HG02588 (cell line): ENCODE measurements around the gene RAB11FIP4.
"Not testable (repeated sequence)": the region's sequence is repeated elsewhere in the genome, so short reads cannot be mapped to it uniquely, and the experiment has no call there.

ENCODE experiments used
- ATAC-seq: cut with Tn5 transposase; IDR thresholded peaks from one replicate; pipeline ENCODE4 v1.9.1; 2021; ENCODE audit warnings: mild to moderate bottlenecking, moderate library complexity; ENCODE audit not compliant: unreplicated experiment

The RAB11FIP4 gene

GRCh38 chr17:31431098-31431851 is 39.8 kb downstream of the RAB11FIP4 start:
- no peak for ATAC-seq

- ATAC-seq, result no peak
These were observed 40.6 kb downstream of the RAB11FIP4 start for GRCh38 chr17:31431852-31432658.

- no peak for ATAC-seq
These were observed 41.8 kb downstream of the RAB11FIP4 start for GRCh38 chr17:31433091-31433790.

- no peak for ATAC-seq
These were observed 42.6 kb downstream of the RAB11FIP4 start for GRCh38 chr17:31433811-31434726.

- no peak for ATAC-seq
These were observed 43.2 kb downstream of the RAB11FIP4 start for GRCh38 chr17:31434727-31435050.

GRCh38 chr17:31435581-31435980 is 44.1 kb downstream of the RAB11FIP4 start:
- ATAC-seq, result no peak

GRCh38 chr17:31437720-31438400 is 46.4 kb downstream of the RAB11FIP4 start:
- ATAC-seq, result no peak

GRCh38 chr17:31439716-31440115 is 48.2 kb downstream of the RAB11FIP4 start:
- no peak for ATAC-seq

GRCh38 chr17:31442276-31442675 is 50.8 kb downstream of the RAB11FIP4 start:
- ATAC-seq, result no peak

GRCh38 chr17:31442856-31443255 is 51.4 kb downstream of the RAB11FIP4 start:
- ATAC-seq, result not testable (repeated sequence)

GRCh38 chr17:31443386-31443785 is 51.9 kb downstream of the RAB11FIP4 start:
- no peak for ATAC-seq

GRCh38 chr17:31444026-31444425 is 52.6 kb downstream of the RAB11FIP4 start:
- ATAC-seq, result no peak

- ATAC-seq, result no peak
These were observed 54.9 kb downstream of the RAB11FIP4 start for GRCh38 chr17:31446195-31446967.

- ATAC-seq, result no peak
These were observed 57.1 kb downstream of the RAB11FIP4 start for GRCh38 chr17:31448467-31449077.

- no peak for ATAC-seq
These were observed 57.6 kb downstream of the RAB11FIP4 start for GRCh38 chr17:31449111-31449510.

GRCh38 chr17:31449746-31450145 is 58.3 kb downstream of the RAB11FIP4 start:
- no peak for ATAC-seq

- ATAC-seq, result no peak
These were observed 60.6 kb downstream of the RAB11FIP4 start for GRCh38 chr17:31452101-31452500.

- ATAC-seq, result no peak
These were observed 61.2 kb downstream of the RAB11FIP4 start for GRCh38 chr17:31452561-31453110.

GRCh38 chr17:31453896-31454295 is 62.4 kb downstream of the RAB11FIP4 start:
- no peak for ATAC-seq
